NCI-H82 treated with DMSO at 0.1 percent for 48 hours (cell line): ENCODE measurements around the gene INTS1.

Source experiments
- DNase-seq: peaks from one replicate; lab custom pipeline; 2025; ENCODE audit not compliant: unreplicated experiment; lab: John Stamatoyannopoulos, UW

The INTS1 gene

GRCh38 chr7:1509226-1509625 is 5.0 kb upstream of the INTS1 start:
- no peak for DNase-seq

- no peak for DNase-seq
Measured at GRCh38 chr7:1508277-1508758, 4.1 kb upstream of the INTS1 start.

GRCh38 chr7:1505731-1506550 is 1.8 kb upstream of the INTS1 start:
- DNase-seq, result no peak

GRCh38 chr7:1503390-1503789 is 799 bp downstream of the INTS1 start:
- DNase-seq, result no peak

GRCh38 chr7:1502845-1503244 is 1.3 kb downstream of the INTS1 start:
- no peak for DNase-seq

- no peak for DNase-seq
Measured at GRCh38 chr7:1501487-1502270, 2.5 kb downstream of the INTS1 start.

- DNase-seq, result no peak
Measured at GRCh38 chr7:1500064-1500807, 4.0 kb downstream of the INTS1 start.

GRCh38 chr7:1499367-1500029 is 4.7 kb downstream of the INTS1 start:
- DNase-seq, result no peak

GRCh38 chr7:1498370-1499305 is 5.6 kb downstream of the INTS1 start:
- no peak for DNase-seq

- DNase-seq, result no peak
Measured at GRCh38 chr7:1497293-1497927, 6.8 kb downstream of the INTS1 start.

- no peak for DNase-seq
Measured at GRCh38 chr7:1496531-1497292, 7.5 kb downstream of the INTS1 start.

- DNase-seq, result no peak
Measured at GRCh38 chr7:1495564-1496242, 8.5 kb downstream of the INTS1 start.

- no peak for DNase-seq
Measured at GRCh38 chr7:1494866-1495563, 9.2 kb downstream of the INTS1 start.

GRCh38 chr7:1494447-1494846 is 9.7 kb downstream of the INTS1 start:
- no peak for DNase-seq

- no peak for DNase-seq
Measured at GRCh38 chr7:1493571-1493970, 10.6 kb downstream of the INTS1 start.

GRCh38 chr7:1493129-1493528 is 11.1 kb downstream of the INTS1 start:
- DNase-seq, result no peak

GRCh38 chr7:1492640-1493039 is 11.5 kb downstream of the INTS1 start:
- DNase-seq, result no peak
